ENCODE data around the gene SYCP2L. TPM values are rescaled to one million over a fixed set of nuclear protein-coding genes. Genes with fewer than 3 reads are reported as not detected.
"Not testable (repeated sequence)": the region's sequence is repeated elsewhere in the genome, so short reads cannot be mapped to it uniquely, and the experiment has no call there.

The SYCP2L gene
- total RNA-seq, 2 donors from 2014 or later: 0.50 TPM; not detected in 1

DNA sequence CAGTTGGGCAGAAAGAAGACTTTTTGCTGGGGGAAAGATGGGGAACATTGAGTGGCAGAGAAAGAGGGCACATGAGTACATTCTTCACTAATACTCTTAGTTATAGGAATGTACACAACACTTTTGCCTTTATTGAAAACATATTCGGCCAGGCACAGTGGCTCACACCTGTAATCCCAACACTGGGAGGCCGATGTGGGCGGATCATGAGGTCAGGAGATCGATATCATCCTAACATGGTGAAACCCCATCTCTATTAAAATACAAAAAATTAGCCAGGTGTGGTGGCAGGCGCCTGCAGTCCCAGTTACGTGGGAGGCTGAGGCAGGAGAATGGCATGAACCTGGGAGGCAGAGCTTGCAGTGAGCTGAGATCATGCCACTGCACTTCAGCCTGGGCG is 23.8 kb upstream of the SYCP2L start:
- not testable (repeated sequence) for H3K36me3 Mint-ChIP-seq (ENCODE audit: low read depth); H3K27me3 Mint-ChIP-seq

DNA sequence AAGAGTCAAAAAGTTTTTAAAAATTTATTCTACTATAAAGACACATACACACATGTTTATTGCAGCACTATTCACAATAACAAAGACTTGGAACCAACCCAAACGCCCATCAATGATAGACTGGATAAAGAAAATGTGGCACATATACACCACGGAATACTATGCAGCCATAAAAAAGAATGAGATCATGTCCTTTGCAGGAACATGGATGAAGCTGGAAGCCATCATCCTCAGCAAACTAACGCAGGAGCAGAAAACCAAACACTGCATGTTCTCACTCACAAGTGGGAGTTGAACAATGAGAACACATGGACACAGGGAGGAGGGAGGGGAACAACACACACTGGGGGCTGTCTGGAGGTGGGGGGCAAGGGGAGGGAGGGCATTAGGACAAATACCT is 20.1 kb upstream of the SYCP2L start:
- H3K36me3 Mint-ChIP-seq (ENCODE audit: low read depth); H3K9me3 Mint-ChIP-seq; H3K4me3 Mint-ChIP-seq; H3K27ac Mint-ChIP-seq; ATAC-seq (replicated peaks); H3K4me1 Mint-ChIP-seq: not testable (repeated sequence)
- H3K27me3 Mint-ChIP-seq: peaks cover 10% of the 10 kb centered on the region

More for the DNA sequence above, 23.8 kb upstream of the SYCP2L start:
- ATAC-seq (replicated peaks); H3K27ac Mint-ChIP-seq; H3K9me3 Mint-ChIP-seq; H3K4me1 Mint-ChIP-seq; H3K4me3 Mint-ChIP-seq: not testable (repeated sequence)

DNA sequence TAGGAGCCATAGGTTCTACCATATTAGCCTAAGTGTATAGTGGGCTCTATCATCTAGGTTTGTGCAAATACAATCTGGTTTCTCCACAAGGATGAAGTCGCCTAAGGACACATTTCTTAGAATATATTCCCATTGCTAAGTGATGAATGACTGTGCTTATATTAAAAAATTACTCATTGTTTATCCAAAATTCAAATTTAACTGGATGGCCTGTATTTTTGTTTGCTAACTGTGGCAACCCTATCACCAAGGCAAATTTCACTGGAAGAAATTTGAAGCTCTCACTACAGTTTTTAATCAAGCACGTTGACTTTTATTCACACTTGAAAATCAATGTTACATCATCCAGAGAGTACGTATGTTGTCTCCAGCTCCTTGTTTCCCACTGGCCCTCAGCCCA is 18.9 kb upstream of the SYCP2L start:
- ATAC-seq (replicated peaks): no peak
- Mint-ChIP-seq H3K4me3 (no peak overlapping the region), H3K27me3 (peaks cover 7% of the 10 kb centered on the region), H3K27ac (no peak overlapping the region), H3K9me3 (no peaks in the 10 kb centered on the region), H3K4me1 (no peaks in the 10 kb centered on the region), H3K36me3 (ENCODE audit: low read depth) (no peaks in the 10 kb centered on the region)

- H3K36me3 Mint-ChIP-seq (ENCODE audit: low read depth): no peaks in the 10 kb centered on the region
- H3K4me1 Mint-ChIP-seq: no peaks in the 10 kb centered on the region
- no peak overlapping the region for H3K27ac Mint-ChIP-seq
- peaks cover 16% of the 10 kb centered on the region for H3K27me3 Mint-ChIP-seq
- no peak overlapping the region for H3K4me3 Mint-ChIP-seq
- no peak for ATAC-seq (replicated peaks)
- H3K9me3 Mint-ChIP-seq: no peaks in the 10 kb centered on the region
Measured at GRCh38 chr6:10873374-10873773, 13.5 kb upstream of the SYCP2L start.

GRCh38 chr6:10874207-10874606 is 12.6 kb upstream of the SYCP2L start:
- no peaks in the 10 kb centered on the region for H3K36me3 Mint-ChIP-seq (ENCODE audit: low read depth)
- no peak overlapping the region for H3K4me3 Mint-ChIP-seq
- H3K27ac Mint-ChIP-seq: no peak overlapping the region
- ATAC-seq (replicated peaks): no peak
- no peaks in the 10 kb centered on the region for H3K4me1 Mint-ChIP-seq
- no peaks in the 10 kb centered on the region for H3K9me3 Mint-ChIP-seq
- peaks cover 16% of the 10 kb centered on the region for H3K27me3 Mint-ChIP-seq

DNA sequence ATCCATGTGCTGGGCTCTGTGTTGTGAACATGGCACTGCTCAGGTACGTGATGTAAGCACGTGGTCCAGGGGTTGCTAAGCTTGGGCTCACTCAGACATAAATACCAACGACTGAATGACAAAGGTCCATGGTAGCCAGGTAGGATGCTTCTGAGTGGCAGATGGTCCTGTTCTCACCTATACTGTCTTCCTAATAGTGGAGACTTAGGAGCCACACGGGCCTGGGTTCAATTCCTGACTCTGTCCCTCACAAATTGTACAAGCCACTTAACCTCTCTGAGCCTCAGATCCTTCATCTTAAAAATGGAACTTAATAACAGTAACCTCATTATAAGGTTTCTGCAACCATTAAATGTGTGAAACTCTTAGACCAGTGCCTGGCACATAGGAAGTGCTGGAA is 11.8 kb upstream of the SYCP2L start:
- Mint-ChIP-seq H3K9me3 (no peaks in the 10 kb centered on the region), H3K4me3 (no peak overlapping the region), H3K27ac (no peak overlapping the region), H3K36me3 (ENCODE audit: low read depth) (no peaks in the 10 kb centered on the region), H3K4me1 (no peaks in the 10 kb centered on the region), H3K27me3 (peaks cover 23% of the 10 kb centered on the region)
- ATAC-seq (replicated peaks): no peak

DNA sequence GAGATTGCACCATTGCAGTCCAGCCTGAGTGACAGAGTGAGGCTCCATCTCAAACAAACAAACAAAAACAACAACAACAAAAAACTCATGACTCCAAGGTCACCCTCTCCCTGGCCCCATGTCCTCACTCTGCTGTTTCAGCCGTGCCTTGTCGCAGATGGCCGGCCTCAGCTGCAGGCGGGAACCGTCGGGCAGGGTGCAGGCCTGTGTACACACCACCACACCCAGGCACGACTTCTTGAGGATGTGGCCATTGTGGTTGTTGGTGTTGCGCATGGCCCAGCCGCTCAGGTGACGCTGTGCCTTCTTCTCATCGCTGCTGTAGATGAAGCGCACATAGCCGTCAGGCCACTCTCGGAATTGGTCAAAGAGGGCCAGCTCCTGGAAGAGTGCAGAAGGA is 9.8 kb upstream of the SYCP2L start:
- H3K36me3 Mint-ChIP-seq (ENCODE audit: low read depth): no peaks in the 10 kb centered on the region
- peaks cover 25% of the 10 kb centered on the region for H3K27me3 Mint-ChIP-seq
- no peaks in the 10 kb centered on the region for H3K9me3 Mint-ChIP-seq
- ATAC-seq (replicated peaks): no peak
- no peaks in the 10 kb centered on the region for H3K4me1 Mint-ChIP-seq
- H3K27ac Mint-ChIP-seq: no peak overlapping the region
- H3K4me3 Mint-ChIP-seq: no peak overlapping the region

DNA sequence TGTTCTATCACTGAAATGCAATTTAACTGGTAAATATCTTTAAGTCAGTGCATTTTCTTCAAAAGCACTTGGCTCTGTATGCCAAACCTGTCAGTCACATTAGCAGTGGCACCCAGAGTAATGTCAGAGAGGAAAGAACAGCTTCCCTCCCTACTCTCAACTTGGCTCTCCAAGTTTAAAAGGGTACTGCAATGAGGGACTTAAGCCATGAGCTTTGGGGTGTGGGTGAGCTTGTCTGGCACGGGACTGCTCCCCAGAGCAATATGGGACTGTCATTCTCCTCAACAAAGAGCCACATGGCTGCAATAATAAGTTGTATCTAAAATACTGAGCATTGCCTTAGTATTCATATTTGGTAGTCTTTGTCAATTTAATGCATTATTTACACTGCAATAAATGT is 9.0 kb upstream of the SYCP2L start:
- Mint-ChIP-seq H3K4me3 (no peak overlapping the region), H3K4me1 (no peaks in the 10 kb centered on the region), H3K9me3 (no peaks in the 10 kb centered on the region), H3K27me3 (peaks cover 31% of the 10 kb centered on the region), H3K36me3 (ENCODE audit: low read depth) (no peaks in the 10 kb centered on the region), H3K27ac (no peak overlapping the region)
- ATAC-seq (replicated peaks): no peak

GRCh38 chr6:10880366-10880765 is 6.5 kb upstream of the SYCP2L start:
- Mint-ChIP-seq H3K27me3 (peaks cover 28% of the 10 kb centered on the region), H3K4me1 (no peaks in the 10 kb centered on the region), H3K4me3 (no peak overlapping the region), H3K9me3 (no peaks in the 10 kb centered on the region), H3K27ac (no peak overlapping the region), H3K36me3 (ENCODE audit: low read depth) (no peaks in the 10 kb centered on the region)
- ATAC-seq (replicated peaks): no peak

DNA sequence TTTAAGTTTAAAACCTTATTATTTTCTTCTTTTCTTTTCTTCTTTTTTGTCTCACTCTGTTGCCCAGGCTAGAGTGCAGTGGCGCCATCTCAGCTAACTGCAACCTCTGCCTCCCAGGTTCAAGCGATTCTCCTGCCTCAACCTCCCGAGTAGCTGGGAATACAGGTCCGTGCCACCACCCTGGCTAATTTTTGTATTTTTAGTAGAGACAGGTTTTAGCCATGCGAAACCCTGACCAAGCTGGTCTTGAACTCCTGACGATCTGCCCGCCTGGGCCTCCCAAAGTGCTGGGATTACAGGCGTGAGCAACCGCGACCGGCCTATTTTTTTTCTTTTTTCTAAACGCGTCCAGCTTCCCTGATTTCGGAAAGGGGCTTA is 4.6 kb upstream of the SYCP2L start:
- not testable (repeated sequence) for H3K9me3 Mint-ChIP-seq; H3K36me3 Mint-ChIP-seq (ENCODE audit: low read depth); H3K4me1 Mint-ChIP-seq; H3K4me3 Mint-ChIP-seq; ATAC-seq (replicated peaks); H3K27ac Mint-ChIP-seq
- peaks cover 38% of the 10 kb centered on the region for H3K27me3 Mint-ChIP-seq

DNA sequence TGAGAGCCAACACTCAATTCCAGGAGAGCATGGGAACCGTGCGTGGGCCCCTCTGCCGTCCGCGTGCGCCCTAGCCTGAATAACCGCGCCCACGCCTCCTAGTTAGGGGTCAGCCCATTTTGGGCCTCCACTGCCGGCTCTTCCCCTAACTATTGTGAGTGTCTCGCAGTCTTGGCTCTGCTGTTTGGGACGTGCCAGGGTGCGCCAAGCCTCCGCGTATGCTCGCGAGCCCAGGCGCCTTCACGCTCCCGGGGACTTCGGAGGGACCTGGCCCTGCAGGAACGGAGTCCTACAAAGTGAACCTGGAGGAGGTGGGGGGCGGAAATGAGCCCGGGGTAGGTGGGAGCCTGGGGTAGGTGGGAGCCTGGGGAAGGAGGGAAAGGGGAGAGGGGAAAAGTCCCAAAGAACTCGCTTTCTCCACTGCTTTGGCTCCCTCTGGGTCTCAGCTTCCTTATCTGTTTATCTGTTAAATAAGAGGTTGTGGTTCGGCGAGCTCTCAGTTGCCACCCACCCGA is 4.1 kb upstream of the SYCP2L start:
- ATAC-seq (replicated peaks): no peak
- H3K27ac Mint-ChIP-seq: no peak overlapping the region
- no peak overlapping the region for H3K4me3 Mint-ChIP-seq
- peaks cover 38% of the 10 kb centered on the region for H3K27me3 Mint-ChIP-seq
- no peaks in the 10 kb centered on the region for H3K9me3 Mint-ChIP-seq
- no peaks in the 10 kb centered on the region for H3K4me1 Mint-ChIP-seq
- no peaks in the 10 kb centered on the region for H3K36me3 Mint-ChIP-seq (ENCODE audit: low read depth)

DNA sequence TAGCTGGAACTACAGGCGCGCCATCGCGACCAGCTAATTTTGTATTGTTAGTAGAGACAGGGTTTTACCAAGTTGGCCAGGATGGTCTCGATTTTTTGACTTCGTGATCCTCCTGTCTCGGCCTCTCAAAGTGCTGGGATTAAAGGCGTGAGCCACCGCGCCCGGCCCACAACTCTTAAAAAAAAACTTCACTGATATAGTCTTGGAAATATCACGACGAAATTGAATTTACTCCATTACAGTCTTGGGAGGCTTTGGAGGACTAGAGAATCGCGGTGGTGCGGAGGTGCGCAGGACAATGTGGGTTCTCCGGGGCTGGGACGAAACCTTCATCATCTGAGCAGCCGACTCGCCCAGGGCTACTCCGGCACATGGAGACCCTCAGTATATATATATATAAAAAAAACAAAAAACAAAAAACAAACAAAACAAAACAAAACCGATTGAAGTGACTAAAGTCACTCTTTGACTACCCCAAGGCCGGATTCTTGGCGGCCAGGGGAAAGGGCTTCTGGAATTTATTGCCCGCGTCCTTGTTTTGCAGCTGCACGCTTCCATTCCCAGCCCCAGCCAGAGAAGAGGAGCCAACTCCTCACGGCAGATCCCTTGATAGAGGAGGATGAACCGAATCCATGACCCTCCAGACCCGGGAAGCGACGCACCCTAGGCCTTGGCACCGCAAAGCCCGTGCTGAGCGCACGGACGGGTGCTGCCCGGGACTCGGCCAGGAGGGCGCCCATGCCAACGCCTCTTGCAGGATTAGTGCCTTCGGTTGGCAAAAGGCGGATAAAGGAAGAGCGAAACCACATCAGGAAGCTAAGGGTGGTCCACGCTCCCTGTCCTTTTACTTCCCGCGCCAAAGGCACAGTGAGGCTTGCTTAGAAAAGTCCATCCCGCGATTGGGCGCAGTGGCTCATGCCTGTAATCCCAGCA is 3.3 kb upstream of the SYCP2L start:
- Mint-ChIP-seq H3K4me1 (no peaks in the 10 kb centered on the region), H3K9me3 (no peaks in the 10 kb centered on the region), H3K27me3 (peaks cover 44% of the 10 kb centered on the region), H3K36me3 (ENCODE audit: low read depth) (no peaks in the 10 kb centered on the region), H3K27ac (no peak overlapping the region), H3K4me3 (no peak overlapping the region)
- no peak for ATAC-seq (replicated peaks)

DNA sequence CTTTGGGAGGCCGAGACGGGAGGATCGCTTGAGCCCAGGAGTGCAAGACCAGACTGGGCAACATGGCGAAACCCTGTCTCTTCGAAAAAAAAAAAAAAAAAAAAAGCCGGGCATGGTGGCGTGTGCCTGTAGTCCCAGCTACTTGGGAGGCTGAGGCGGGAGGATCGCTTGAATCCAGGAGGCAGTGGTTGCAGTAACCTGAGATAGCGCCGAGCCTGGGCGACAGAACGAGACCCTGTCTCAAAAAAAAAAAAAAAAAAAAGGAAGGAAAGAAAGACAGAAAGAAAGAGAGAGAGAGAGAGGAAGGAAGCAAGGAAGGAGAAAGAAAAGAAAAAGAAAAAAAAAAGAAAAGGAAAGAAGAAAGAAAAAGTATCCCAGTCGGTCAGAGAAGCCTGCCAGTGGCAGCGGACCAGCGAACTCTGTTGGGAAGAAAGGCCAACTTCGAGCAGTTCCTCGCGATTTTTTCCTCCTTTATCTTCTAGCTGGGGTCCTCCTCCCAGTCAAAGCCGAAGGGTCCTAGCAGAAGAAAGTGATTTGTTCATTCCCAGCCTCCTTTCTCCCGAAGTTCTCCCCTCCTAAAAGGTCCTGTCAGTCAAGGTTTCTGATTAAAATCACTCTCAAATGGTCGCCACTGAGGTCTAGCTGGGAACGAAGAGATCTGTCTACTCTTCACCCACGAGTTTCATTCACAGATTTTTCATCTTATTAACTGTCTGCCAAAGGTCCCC is 2.4 kb upstream of the SYCP2L start:
- Mint-ChIP-seq H3K27ac (no peak overlapping the region), H3K27me3 (peaks cover 50% of the 10 kb centered on the region), H3K36me3 (ENCODE audit: low read depth) (no peaks in the 10 kb centered on the region), H3K9me3 (no peaks in the 10 kb centered on the region), H3K4me1 (no peaks in the 10 kb centered on the region), H3K4me3 (no peak overlapping the region)
- no peak for ATAC-seq (replicated peaks)

DNA sequence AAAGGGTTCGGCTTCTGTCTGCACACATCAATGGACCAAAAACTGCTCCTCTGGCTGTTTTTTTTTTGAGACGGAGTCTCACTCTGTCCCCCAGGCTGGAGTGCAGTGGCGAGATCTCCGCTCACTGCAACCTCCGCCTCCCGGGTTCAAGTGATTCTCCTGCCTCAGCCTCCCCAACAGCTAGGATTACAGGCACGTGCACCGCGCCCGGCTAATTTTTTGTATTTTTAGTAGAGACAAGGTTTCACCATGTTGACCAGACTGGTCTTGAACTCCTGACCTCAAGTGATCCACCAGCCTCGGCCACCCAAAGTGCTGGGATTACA is 524 bp upstream of the SYCP2L start:
- peaks cover 54% of the 10 kb centered on the region for H3K27me3 Mint-ChIP-seq
- not testable (repeated sequence) for H3K4me3 Mint-ChIP-seq; H3K36me3 Mint-ChIP-seq (ENCODE audit: low read depth); H3K9me3 Mint-ChIP-seq; H3K4me1 Mint-ChIP-seq; H3K27ac Mint-ChIP-seq; ATAC-seq (replicated peaks)

DNA sequence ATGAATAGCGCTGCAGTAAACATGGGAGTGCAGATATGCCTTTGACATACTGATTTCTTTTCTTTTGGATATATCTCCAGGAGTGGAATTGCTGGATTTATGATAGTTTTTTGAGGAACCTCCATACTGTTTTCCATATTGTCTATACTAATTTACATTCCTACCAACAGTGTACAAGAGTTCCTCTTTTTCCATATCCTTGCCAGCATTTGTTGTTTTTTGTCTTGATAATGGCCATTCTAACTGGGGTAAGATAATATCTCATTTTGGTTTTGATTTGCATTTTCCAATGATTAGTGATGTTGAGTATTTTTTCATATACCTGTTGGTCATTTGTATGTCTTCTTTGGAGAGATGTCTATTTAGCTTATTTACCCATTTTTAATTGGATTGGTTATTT is 3.3 kb downstream of the SYCP2L start:
- no peak overlapping the region for H3K4me3 Mint-ChIP-seq
- H3K27ac Mint-ChIP-seq: no peak overlapping the region
- ATAC-seq (replicated peaks): no peak
- H3K36me3 Mint-ChIP-seq (ENCODE audit: low read depth): no peaks in the 10 kb centered on the region
- peaks cover 56% of the 10 kb centered on the region for H3K27me3 Mint-ChIP-seq
- H3K9me3 Mint-ChIP-seq: no peaks in the 10 kb centered on the region
- H3K4me1 Mint-ChIP-seq: no peaks in the 10 kb centered on the region

All from activated T-helper 17 cell treated with anti-CD3 and anti-CD28 coated beads, Interleukin-2, amount 50 U/mL, for 72 hours (primary cell).